ENCODE results near the gene NOL4L. TPM values are rescaled to one million over a fixed set of nuclear protein-coding genes. Genes with fewer than 3 reads are reported as not detected.
"Not testable (repeated sequence)": the region's sequence is repeated elsewhere in the genome, so short reads cannot be mapped to it uniquely, and the experiment has no call there.

Gene NOL4L
- total and polyA plus RNA-seq, 9 donors, result 3.3 to 17.1 (median 10.6) TPM

DNA sequence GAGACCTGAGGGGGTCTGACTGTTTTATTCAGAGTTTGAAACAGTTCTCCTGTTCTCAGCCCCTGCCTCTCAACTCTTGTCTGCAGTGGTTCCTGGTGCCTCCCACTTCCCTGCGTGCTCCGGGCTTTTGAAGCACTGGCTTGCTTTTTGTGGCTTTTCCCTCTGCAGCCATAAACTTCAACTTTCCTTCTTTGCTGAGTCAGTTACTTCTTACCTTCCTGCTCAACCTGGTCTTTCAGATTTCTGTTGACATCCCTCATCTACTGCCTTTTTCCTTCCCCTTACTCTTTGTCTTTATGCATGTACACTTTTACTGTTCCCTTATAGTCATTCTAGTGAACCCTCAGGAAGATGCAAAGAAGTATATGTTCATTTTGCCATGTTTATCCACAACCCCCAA is 169.6 kb downstream of the NOL4L start:
- no peaks in the 10 kb centered on the region for H3K27me3 ChIP-seq
- intact Hi-C loops (cut with DNase I), result no loop called here
- peaks cover 7% of the 10 kb centered on the region for H3K4me1 ChIP-seq (ENCODE audit: insufficient read depth)
- no peak for DNase-seq
- H3K27ac ChIP-seq, result no peak overlapping the region
- WGBS, 3 donors, result 48 to 62% (median 51%) methylated on average over 2 of the region's 2 CpGs
- no peak overlapping the region for H3K4me3 ChIP-seq
- TF ChIP-seq POLR2A (IDR thresholded peaks at IDR 0.05) (no peak), EP300 (IDR thresholded peaks at IDR 0.05) (no peak)
- TF ChIP-seq, protein P1, sequence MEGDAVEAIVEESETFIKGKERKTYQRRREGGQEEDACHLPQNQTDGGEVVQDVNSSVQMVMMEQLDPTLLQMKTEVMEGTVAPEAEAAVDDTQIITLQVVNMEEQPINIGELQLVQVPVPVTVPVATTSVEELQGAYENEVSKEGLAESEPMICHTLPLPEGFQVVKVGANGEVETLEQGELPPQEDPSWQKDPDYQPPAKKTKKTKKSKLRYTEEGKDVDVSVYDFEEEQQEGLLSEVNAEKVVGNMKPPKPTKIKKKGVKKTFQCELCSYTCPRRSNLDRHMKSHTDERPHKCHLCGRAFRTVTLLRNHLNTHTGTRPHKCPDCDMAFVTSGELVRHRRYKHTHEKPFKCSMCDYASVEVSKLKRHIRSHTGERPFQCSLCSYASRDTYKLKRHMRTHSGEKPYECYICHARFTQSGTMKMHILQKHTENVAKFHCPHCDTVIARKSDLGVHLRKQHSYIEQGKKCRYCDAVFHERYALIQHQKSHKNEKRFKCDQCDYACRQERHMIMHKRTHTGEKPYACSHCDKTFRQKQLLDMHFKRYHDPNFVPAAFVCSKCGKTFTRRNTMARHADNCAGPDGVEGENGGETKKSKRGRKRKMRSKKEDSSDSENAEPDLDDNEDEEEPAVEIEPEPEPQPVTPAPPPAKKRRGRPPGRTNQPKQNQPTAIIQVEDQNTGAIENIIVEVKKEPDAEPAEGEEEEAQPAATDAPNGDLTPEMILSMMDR (IDR thresholded peaks at IDR 0.05), result no peak
- no peaks in the 10 kb centered on the region for H3K9me3 ChIP-seq
- H3K36me3 ChIP-seq, result no peaks in the 10 kb centered on the region

DNA sequence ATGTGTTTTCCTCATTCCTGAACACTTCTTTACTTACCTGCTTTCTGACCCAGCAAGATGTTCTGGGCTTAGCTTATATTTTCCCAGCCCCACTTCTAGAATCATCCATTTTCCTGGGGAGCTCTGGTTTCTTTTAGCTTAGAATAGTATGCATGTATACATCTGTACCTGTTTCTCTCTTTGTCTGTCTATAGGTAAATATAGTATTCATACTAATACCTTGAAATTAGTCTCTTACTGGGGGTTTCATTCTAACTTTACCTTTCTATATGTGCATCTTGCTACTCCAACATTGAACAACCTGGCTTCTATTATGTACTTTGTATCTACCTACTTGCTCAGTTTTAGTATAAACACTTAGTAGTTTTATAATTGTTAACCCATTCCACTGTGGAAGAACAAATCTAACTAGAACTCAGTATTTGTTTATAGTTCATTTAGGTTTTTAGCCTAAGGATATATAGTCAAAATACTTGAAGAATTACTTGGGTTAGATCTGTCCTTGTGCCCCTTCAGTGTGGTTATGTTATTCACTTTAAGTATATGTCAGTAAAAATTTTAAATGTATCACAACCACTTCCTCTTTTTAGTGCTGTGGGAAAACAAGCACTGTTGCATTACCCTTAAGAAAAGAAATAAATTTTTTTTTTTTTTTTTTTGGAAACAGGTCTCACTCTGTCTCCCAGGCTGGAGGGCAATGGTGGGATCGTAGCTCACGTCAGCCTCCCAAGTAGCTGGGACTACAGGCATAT is 173.0 kb downstream of the NOL4L start:
- Histone ChIP-seq H3K4me1 (ENCODE audit: insufficient read depth) (peaks cover 7% of the 10 kb centered on the region), H3K36me3 (no peaks in the 10 kb centered on the region), H3K4me3 (no peak overlapping the region), H3K27me3 (no peaks in the 10 kb centered on the region), H3K27ac (no peak overlapping the region), H3K9me3 (no peaks in the 10 kb centered on the region)
- WGBS, 3 donors, result 93 to 98% (median 95%) methylated on average over 2 of the region's 2 CpGs
- no peak for DNase-seq
- intact Hi-C loops (cut with DNase I), result no loop called here
- TF ChIP-seq POLR2A (IDR thresholded peaks at IDR 0.05), result no peak
- TF ChIP-seq EP300 (IDR thresholded peaks at IDR 0.05), result no peak
- TF ChIP-seq, protein P1 (IDR thresholded peaks at IDR 0.05), result no peak

DNA sequence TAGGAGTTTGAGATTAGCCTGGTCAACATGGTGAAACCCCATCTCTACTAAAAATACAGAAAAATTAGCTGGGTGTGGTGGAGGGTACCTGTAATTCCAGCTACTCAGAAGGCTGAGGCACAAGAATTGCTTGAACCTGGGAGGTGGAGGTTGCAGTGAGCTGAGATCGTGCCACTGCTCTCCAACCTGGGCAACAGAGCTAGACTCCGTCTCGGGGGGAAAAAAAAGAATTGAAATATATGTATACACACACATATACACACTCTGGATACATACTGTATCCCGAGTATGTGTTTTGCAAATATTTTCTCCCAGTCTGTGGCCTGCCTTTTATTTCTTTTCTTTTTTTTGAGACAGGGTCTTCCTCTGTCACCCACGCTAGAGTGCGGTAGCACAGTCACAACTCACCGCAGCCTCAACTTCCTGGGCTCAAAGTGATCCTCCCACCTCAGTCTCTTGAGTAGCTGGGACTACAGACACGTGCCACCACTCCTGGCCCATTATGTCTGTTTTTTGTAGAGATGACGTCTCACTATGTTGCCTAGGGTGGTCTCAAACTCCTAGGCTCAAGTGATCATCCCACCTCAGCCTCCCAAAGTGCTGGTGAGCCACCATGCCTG is 177.9 kb downstream of the NOL4L start:
- 92 to 94% (median 94%) methylated on average over 9 of the region's 9 CpGs for WGBS, 3 donors
- H3K4me1 ChIP-seq (ENCODE audit: insufficient read depth); H3K27me3 ChIP-seq; H3K9me3 ChIP-seq; H3K27ac ChIP-seq; intact Hi-C loops (cut with DNase I); DNase-seq; H3K4me3 ChIP-seq; H3K36me3 ChIP-seq: not testable (repeated sequence)

DNA sequence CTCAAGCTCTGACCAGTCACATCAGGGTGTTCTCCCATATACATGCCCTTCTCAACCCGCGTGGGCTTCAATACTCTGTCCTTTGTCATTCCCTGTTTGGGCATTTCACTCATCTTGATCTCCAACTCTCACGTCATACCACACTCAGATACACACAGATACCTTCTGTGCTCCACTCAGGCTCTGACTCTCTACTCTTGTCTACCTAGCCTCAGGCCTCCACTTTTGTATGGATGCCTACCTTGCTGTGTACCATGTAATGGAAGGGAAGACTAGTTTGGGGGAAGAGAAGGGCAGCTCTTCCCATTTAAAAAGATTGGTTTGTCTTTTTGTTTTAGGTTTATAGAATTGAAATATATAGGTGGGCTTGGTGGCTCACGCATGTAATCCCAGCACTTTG is 178.4 kb downstream of the NOL4L start:
- Histone ChIP-seq H3K27ac (no peak overlapping the region), H3K4me3 (no peak overlapping the region), H3K9me3 (no peaks in the 10 kb centered on the region), H3K36me3 (no peaks in the 10 kb centered on the region), H3K4me1 (ENCODE audit: insufficient read depth) (peaks cover 2% of the 10 kb centered on the region), H3K27me3 (no peaks in the 10 kb centered on the region)
- intact Hi-C loops (cut with DNase I), result no loop called here
- no peak for DNase-seq
- WGBS, 3 donors, result 96 to 98% (median 96%) methylated on average over 4 of the region's 4 CpGs
- TF ChIP-seq, protein P1 (IDR thresholded peaks at IDR 0.05), result no peak
- no peak for TF ChIP-seq EP300 (IDR thresholded peaks at IDR 0.05)
- TF ChIP-seq POLR2A (IDR thresholded peaks at IDR 0.05), result no peak

DNA sequence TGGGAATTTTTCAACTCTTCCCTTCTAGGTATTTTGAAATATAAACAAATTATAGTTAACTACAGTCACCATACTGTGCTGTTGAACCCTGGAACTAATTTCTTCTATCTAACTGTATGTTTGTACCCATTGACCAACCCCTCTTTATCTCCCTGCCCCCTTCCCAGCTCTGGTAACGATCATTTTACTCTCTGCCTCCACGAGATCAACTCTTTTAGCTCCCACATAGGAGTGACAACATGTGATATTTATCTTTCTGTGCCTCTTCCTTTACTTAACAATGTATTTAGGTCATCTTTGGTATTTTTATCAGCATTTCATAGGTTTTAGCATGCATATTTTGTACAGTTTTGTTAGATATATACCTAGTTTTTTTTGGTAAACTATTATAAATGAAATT is 181.1 kb downstream of the NOL4L start:
- TF ChIP-seq POLR2A (IDR thresholded peaks at IDR 0.05) (no peak), EP300 (IDR thresholded peaks at IDR 0.05) (no peak)
- TF ChIP-seq, protein P1 (IDR thresholded peaks at IDR 0.05), result no peak
- DNase-seq, result no peak
- WGBS, 3 donors, result 86 to 91% (median 90%) methylated on average over 2 of the region's 2 CpGs
- intact Hi-C loops (cut with DNase I), result no loop called here
- H3K27ac ChIP-seq, result no peak overlapping the region
- peaks cover 2% of the 10 kb centered on the region for H3K4me1 ChIP-seq (ENCODE audit: insufficient read depth)
- no peak overlapping the region for H3K4me3 ChIP-seq
- no peaks in the 10 kb centered on the region for H3K9me3 ChIP-seq
- H3K36me3 ChIP-seq, result no peaks in the 10 kb centered on the region
- H3K27me3 ChIP-seq, result no peaks in the 10 kb centered on the region
